Measurements from ENCODE around the gene ADARB1. TPM values are rescaled to one million over a fixed set of nuclear protein-coding genes. Genes with fewer than 3 reads are reported as not detected.

ADARB1 gene
- total and polyA plus RNA-seq, 2 of the 8 experiments (the other 6 are each of a cell fraction or from before 2014, with no cell fraction given) = 4.7 to 14.9 TPM

GRCh38 chr21:45162115-45162514 is 87.7 kb downstream of the ADARB1 start:
- no peaks in the 10 kb centered on the region; the same call in 1 of the 2 replicates for H3K79me1 ChIP-seq (ENCODE audit: low read depth, low read length)
- H3K79me2 ChIP-seq (ENCODE audit: control insufficient read depth in 1 of 2, insufficient read depth in 2 of 2, low read length in 2 of 2) = no peaks in the 10 kb centered on the region
- FAIRE-seq (no peak), DNase-seq (ENCODE audit: low read depth in 1 of 2, low spot score in 2 of 2) (no peak)
- TF ChIP-seq CBX8 (IDR thresholded peaks at IDR 0.05; ENCODE audit: borderline replicate concordance, low read depth, low read length) (no peak), CBX5 (IDR thresholded peaks at IDR 0.05; ENCODE audit: low read depth, low read length) (no peak), ZNF274 (IDR thresholded peaks at IDR 0.05; ENCODE audit: borderline replicate concordance, extremely low read depth, low read length) (no peak), SP4 (IDR thresholded peaks at IDR 0.05; ENCODE audit: low read length) (no peak), RXRA (IDR thresholded peaks at IDR 0.05; ENCODE audit: insufficient read depth, low read depth, low read length) (no peak), MAFK (IDR thresholded peaks at IDR 0.05; ENCODE audit: low read depth, low read length) (no peak)
- no peak overlapping the region for H4K91ac ChIP-seq (replicated peaks; ENCODE audit: insufficient read length, low read length)
- H3K23ac ChIP-seq (ENCODE audit: insufficient read length) = no peak overlapping the region
- no peak overlapping the region for H2BK15ac ChIP-seq (ENCODE audit: low read length)
- no peak overlapping the region for H2BK12ac ChIP-seq (ENCODE audit: low read depth, low read length)
- ChIA-PET CTCF (ENCODE audit: partially characterized antibody) (interaction anchor here (0.7 to 11.5 kb wide), 6 partner anchors 10 to 34 kb away, joined by 3 to 107 read pairs (median 6); no protein-coding TSS in a partner anchor), POLR2A (ENCODE audit: partially characterized antibody) (no interaction called here)
- no peaks in the 10 kb centered on the region for H3K9me3 ChIP-seq (ENCODE audit: insufficient read depth in 2 of 2, low read depth in 1 of 2, low read length in 1 of 2)
- H2BK20ac ChIP-seq (ENCODE audit: low read length) = no peak overlapping the region
- H3K56ac ChIP-seq (replicated peaks; ENCODE audit: insufficient read length, low read depth, low read length) = no peak overlapping the region
- no peak overlapping the region for H2BK120ac ChIP-seq (replicated peaks; ENCODE audit: low read depth, low read length)
- H3K14ac ChIP-seq (ENCODE audit: insufficient read length) = no peak overlapping the region
- H3K27me3 ChIP-seq (replicated peaks in 1 of 4; ENCODE audit: control insufficient read depth in 3 of 4, extremely low read depth in 1 of 4, insufficient read depth in 3 of 4, low read length in 3 of 4) = no peaks in the 10 kb centered on the region
- no peak overlapping the region; the same call in none of the 2 replicates for H4K8ac ChIP-seq (ENCODE audit: extremely low read depth, insufficient read depth, low read length)
- no peak overlapping the region for H3K27ac ChIP-seq (ENCODE audit: low read depth, low read length)
- H3K23me2 ChIP-seq (ENCODE audit: low read depth, low read length) = no peaks in the 10 kb centered on the region
- H3K4me2 ChIP-seq (ENCODE audit: insufficient read depth in 1 of 2, low read depth in 2 of 2, low read length in 2 of 2) = no peak overlapping the region
- no peak overlapping the region for H3K4me3 ChIP-seq (ENCODE audit: extremely low read depth in 1 of 4, insufficient read depth in 2 of 4, low read depth in 3 of 4, low read length in 4 of 4)
- no peak overlapping the region for H3K9ac ChIP-seq (replicated peaks in 1 of 4; ENCODE audit: extremely low read depth in 1 of 4, low read depth in 3 of 4, low read length in 3 of 4)
- no peak overlapping the region for H3K18ac ChIP-seq (ENCODE audit: extremely low read depth, low read length)
- no peak overlapping the region for H2AK5ac ChIP-seq (ENCODE audit: low read depth, low read length)
- peaks cover 0 to 2% of the 10 kb centered on the region in 2 experiments for H4K20me1 ChIP-seq (replicated peaks in 1 of 2; ENCODE audit: control insufficient read depth in 1 of 2, insufficient read depth in 2 of 2, low read length in 2 of 2)
- no peak overlapping the region for H3K4ac ChIP-seq (replicated peaks; ENCODE audit: insufficient read length, low read depth, low read length)
- H4K5ac ChIP-seq (ENCODE audit: insufficient read length, low read depth, low read length) = no peak overlapping the region
- H2BK5ac ChIP-seq (ENCODE audit: low read depth, low read length) = no peak overlapping the region
- H3K4me1 ChIP-seq (replicated peaks in 1 of 4; ENCODE audit: control insufficient read depth in 3 of 4, insufficient read depth in 4 of 4, low read length in 3 of 4) = peaks cover 0 to 6% (median 0%) of the 10 kb centered on the region in 4 experiments; a peak in 3 of 7 replicates
- no peak overlapping the region for H2AFZ ChIP-seq (ENCODE audit: low read length)
- H3K36me3 ChIP-seq (ENCODE audit: control insufficient read depth in 2 of 4, insufficient read depth in 4 of 4, low read length in 3 of 4) = no peaks in the 10 kb centered on the region
- WGBS, 2 experiments (ENCODE audit: extremely low coverage in 1 of 2, insufficient coverage in 1 of 2, insufficient read length in 1 of 2, insufficient replicate concordance in 2 of 2, low coverage in 1 of 2, low lambda C conversion rate in 2 of 2, missing lambda C conversion rate in 1 of 2) = 72% methylated on average over 7 of the region's 8 CpGs; no CpG with 5 or more reads in 1 of the 2 experiments

Data from H1 (cell line).